GM23338 (cell line): ENCODE measurements around the gene LIF. TPM values are rescaled to one million over a fixed set of nuclear protein-coding genes. Genes with fewer than 3 reads are reported as not detected.

Experiments used
- ATAC-seq: fragments of 200-7000 bp; cut with Tn5 transposase; 3 replicates; pipeline ENCODE4 v1.9.1; 2020
- DNase-seq: peaks from one replicate; pipeline ENCODE4 v3.0.0-alpha.2; 2015; ENCODE audit warnings: low spot score
- H2AFZ ChIP-seq: fragments of 200-600 bp; sonication (generic); 2 replicates; pipeline ENCODE4 v1.8.0; 2016; ENCODE audit warnings: antibody characterized with exemption, mild to moderate bottlenecking, moderate library complexity
- H3F3A ChIP-seq: fragments of 200-600 bp; sonication (generic); replicated peaks from 2 replicates; pipeline ENCODE4 v1.8.0; 2017; ENCODE audit warnings: antibody characterized with exemption, mixed run types, low read depth
- H3K27ac ChIP-seq: fragments of 200-600 bp; sonication (generic); 2 replicates; pipeline ENCODE4 v1.6.1; 2016; ENCODE audit warnings: low read depth
- H3K27me3 ChIP-seq: fragments of 200-600 bp; sonication (generic); 2 replicates; pipeline ENCODE4 v1.8.0; 2016; ENCODE audit warnings: mild to moderate bottlenecking, mixed run types, moderate library complexity; ENCODE audit not compliant: insufficient read depth
- H3K36me3 ChIP-seq: fragments of 200-600 bp; sonication (generic); 2 replicates; pipeline ENCODE4 v1.8.0; 2016; ENCODE audit warnings: mild to moderate bottlenecking; ENCODE audit not compliant: insufficient read depth
- H3K4me1 ChIP-seq: fragments of 200-600 bp; sonication (generic); 2 replicates; pipeline ENCODE4 v1.8.0; 2016; ENCODE audit warnings: mild to moderate bottlenecking, moderate library complexity; ENCODE audit not compliant: insufficient read depth
- H3K4me2 ChIP-seq: fragments of 200-600 bp; sonication (generic); 2 replicates; pipeline ENCODE4 v1.7.1; 2017; ENCODE audit warnings: mixed run types
- H3K4me3 ChIP-seq: fragments of 200-600 bp; sonication (generic); 2 replicates; pipeline ENCODE4 v1.6.1; 2016; ENCODE audit warnings: mixed run types
- H3K79me2 ChIP-seq: fragments of 200-600 bp; sonication (generic); replicated peaks from 2 replicates; pipeline ENCODE4 v1.8.0; 2017; ENCODE audit warnings: mild to moderate bottlenecking; ENCODE audit not compliant: insufficient read depth
- H3K9me2 ChIP-seq: fragments of 200-600 bp; sonication (generic); 2 replicates; pipeline ENCODE4 v1.8.0; 2017; ENCODE audit not compliant: insufficient read depth
- H4K20me1 ChIP-seq: fragments of 200-600 bp; sonication (generic); replicated peaks from 2 replicates; pipeline ENCODE4 v1.8.0; 2017; ENCODE audit warnings: mild to moderate bottlenecking; ENCODE audit not compliant: insufficient read depth
- H3K27ac Mint-ChIP-seq: 2 replicates; pipeline ENCODE4 v1.8.0; 2020; ENCODE audit warnings: inconsistent platforms, mild to moderate bottlenecking, moderate library complexity, mixed read lengths
- H3K27me3 Mint-ChIP-seq: 3 replicates; pipeline ENCODE4 v1.8.0; 2022; ENCODE audit warnings: low read depth, mild to moderate bottlenecking, moderate library complexity, mixed read lengths, inconsistent platforms; ENCODE audit not compliant: insufficient read depth, poor library complexity
- H3K36me3 Mint-ChIP-seq: 3 replicates; pipeline ENCODE4 v1.8.0; 2021; ENCODE audit warnings: low read depth, mild to moderate bottlenecking, inconsistent platforms, moderate library complexity, mixed read lengths
- H3K4me1 Mint-ChIP-seq: 3 replicates; pipeline ENCODE4 v1.8.0; 2020; ENCODE audit warnings: mild to moderate bottlenecking, inconsistent platforms, mixed read lengths
- H3K4me3 Mint-ChIP-seq: 3 replicates; pipeline ENCODE4 v1.8.0; 2021; ENCODE audit warnings: moderate library complexity, mild to moderate bottlenecking, inconsistent platforms, mixed read lengths
- H3K9me3 Mint-ChIP-seq: 3 replicates; pipeline ENCODE4 v1.8.0; 2020; ENCODE audit warnings: moderate library complexity, mild to moderate bottlenecking, inconsistent platforms, mixed read lengths
- CREB1 ChIP-seq: fragments of 250-450 bp; sonication (Bioruptor Pico); IDR thresholded peaks from 2 replicates; pipeline ENCODE4 v1.5.0; 2020; ENCODE audit warnings: low read depth, mild to moderate bottlenecking, moderate library complexity
- CTCF ChIP-seq, 2 experiments: fragments of 200-600 bp in 1 of 2; sonication (generic) in 1 of 2; conservative IDR thresholded peaks; 2 replicates each; pipeline versions ENCODE4 v1.5.1 to v1.6.1; 2016 to 2017; ENCODE audit warnings: antibody characterized with exemption in 2 of 2, low read depth in 2 of 2, mild to moderate bottlenecking in 2 of 2, moderate library complexity in 1 of 2
- NANOG ChIP-seq: IDR thresholded peaks from 2 replicates; pipeline ENCODE4 v1.6.1; 2016; ENCODE audit warnings: antibody characterized with exemption, borderline replicate concordance
- POLR2AphosphoS5 ChIP-seq: IDR thresholded peaks from 2 replicates; pipeline ENCODE4 v1.6.1; 2016; ENCODE audit warnings: antibody characterized with exemption, low read depth
- ZNF114 ChIP-seq: fragments of 250-450 bp; sonication (Bioruptor Pico); IDR thresholded peaks from 2 replicates; pipeline ENCODE4 v1.5.0; 2020; ENCODE audit warnings: mild to moderate bottlenecking, moderate library complexity
- ZNF331 ChIP-seq: fragments of 250-450 bp; sonication (Bioruptor Pico); IDR thresholded peaks from 2 replicates; pipeline ENCODE4 v1.5.0; 2020; ENCODE audit warnings: low read depth, mild to moderate bottlenecking, moderate library complexity
- polyA plus RNA-seq: library from polyadenylated mRNA; unstranded; fragments of >200 nt; fragmentation: Nextera tagmentation; extraction: Ambion mirVana; gene quantifications from 2 replicates; pipeline ENCODE4 v1.2.1, GENCODE V29; 2016
- total RNA-seq: library from RNA; depleted of rRNA; stranded (reverse); fragments of >200 nt; shearing (Covaris generic); gene quantifications from 2 replicates; pipeline ENCODE4 v1.2.3, GENCODE V29; 2014
- TF ChIP-seq, protein P1 (sequence below): IDR thresholded peaks from one replicate; pipeline ENCODE4 v1.6.1; 2018; ENCODE audit warnings: antibody characterized with exemption; ENCODE audit not compliant: unreplicated experiment

LIF gene
- total and polyA plus RNA-seq, 2 experiments from 2014 or later, result 1.8 to 3.6 TPM

DNA sequence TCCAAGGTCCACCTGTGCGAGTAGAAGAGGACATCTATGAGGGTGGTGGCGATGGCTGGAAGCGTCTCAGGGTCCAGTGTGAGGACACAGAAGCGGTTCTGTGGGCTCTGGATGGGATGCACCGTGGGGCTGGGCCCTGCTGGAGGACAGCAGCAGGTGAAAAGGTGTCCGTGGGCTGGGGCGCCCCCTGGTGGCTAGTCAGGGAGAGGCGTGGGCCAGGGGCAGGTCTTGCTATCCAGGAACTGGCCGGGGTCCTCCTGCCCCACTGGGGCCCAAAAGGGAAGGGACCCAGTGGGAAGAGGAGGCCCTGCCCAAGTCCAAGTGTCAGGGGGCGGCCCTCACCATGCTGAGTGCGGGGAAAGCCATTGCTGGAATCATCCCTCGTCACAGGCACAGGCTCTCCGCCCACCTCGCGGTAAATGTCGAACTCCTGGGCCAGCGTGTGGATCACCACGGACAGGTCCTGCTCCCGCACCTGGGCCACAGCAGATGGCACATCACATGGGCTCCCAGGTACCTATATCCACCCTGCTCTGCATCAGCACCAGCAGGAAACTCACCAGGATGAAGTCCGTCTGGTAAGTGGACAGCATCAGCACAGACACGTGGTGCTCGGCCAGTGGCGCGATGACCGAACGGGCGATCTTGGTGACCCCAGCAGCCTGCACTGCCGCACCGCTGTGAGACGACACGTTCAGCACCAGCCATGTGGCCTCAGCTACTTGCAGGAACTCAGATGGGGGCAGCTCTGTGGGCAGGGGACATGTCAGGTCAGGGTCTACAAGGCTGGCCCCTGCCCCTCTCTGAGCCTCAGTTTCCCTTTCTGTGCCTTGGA is 40.5 kb upstream of the LIF start:
- ATAC-seq, result peak; percentile 26
- no peak for TF ChIP-seq CREB1
- peak; percentile 78 to 93 for TF ChIP-seq CTCF (conservative IDR thresholded peaks at IDR 0.05; ENCODE audit: low read depth in 2 of 2)
- TF ChIP-seq ZNF114, result 0 out of 2 replicates have a peak, but pooled peaks have one; percentile 36
- TF ChIP-seq, protein P1, sequence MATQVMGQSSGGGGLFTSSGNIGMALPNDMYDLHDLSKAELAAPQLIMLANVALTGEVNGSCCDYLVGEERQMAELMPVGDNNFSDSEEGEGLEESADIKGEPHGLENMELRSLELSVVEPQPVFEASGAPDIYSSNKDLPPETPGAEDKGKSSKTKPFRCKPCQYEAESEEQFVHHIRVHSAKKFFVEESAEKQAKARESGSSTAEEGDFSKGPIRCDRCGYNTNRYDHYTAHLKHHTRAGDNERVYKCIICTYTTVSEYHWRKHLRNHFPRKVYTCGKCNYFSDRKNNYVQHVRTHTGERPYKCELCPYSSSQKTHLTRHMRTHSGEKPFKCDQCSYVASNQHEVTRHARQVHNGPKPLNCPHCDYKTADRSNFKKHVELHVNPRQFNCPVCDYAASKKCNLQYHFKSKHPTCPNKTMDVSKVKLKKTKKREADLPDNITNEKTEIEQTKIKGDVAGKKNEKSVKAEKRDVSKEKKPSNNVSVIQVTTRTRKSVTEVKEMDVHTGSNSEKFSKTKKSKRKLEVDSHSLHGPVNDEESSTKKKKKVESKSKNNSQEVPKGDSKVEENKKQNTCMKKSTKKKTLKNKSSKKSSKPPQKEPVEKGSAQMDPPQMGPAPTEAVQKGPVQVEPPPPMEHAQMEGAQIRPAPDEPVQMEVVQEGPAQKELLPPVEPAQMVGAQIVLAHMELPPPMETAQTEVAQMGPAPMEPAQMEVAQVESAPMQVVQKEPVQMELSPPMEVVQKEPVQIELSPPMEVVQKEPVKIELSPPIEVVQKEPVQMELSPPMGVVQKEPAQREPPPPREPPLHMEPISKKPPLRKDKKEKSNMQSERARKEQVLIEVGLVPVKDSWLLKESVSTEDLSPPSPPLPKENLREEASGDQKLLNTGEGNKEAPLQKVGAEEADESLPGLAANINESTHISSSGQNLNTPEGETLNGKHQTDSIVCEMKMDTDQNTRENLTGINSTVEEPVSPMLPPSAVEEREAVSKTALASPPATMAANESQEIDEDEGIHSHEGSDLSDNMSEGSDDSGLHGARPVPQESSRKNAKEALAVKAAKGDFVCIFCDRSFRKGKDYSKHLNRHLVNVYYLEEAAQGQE, result peak; percentile 32
- H3K36me3 Mint-ChIP-seq, result no peaks in the 10 kb centered on the region

DNA sequence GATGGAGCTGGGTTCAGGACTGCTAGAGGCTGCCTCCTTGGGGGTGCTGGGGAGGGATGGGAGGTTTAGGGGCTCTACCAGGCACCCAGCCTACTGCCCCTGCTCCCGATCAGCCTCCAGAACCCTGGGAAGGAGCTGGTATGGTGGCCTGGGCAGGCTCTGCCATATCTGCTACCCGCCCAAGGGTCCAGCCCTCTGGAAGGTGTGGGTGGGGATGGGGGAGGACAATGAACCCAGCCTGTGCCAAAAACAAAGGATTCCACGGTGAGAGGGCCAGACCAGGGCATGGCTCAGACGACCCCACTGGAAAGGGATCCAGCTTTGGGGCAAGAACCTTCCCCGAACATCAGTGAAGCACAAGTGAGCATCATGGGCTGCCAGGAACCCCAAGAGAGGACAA is 39.8 kb upstream of the LIF start:
- Mint-ChIP-seq H3K4me1 (peaks cover 14% of the 10 kb centered on the region; the same call in 2 of the 3 replicates), H3K27me3 (peaks cover 24% of the 10 kb centered on the region), H3K27ac (no peak overlapping the region), H3K9me3 (no peaks in the 10 kb centered on the region), H3K4me3 (no peak overlapping the region), H3K36me3 (no peaks in the 10 kb centered on the region)
- Histone ChIP-seq H4K20me1 (no peaks in the 10 kb centered on the region; the same call in 1 of the 2 replicates), H3F3A (peaks cover 11% of the 10 kb centered on the region), H3K4me1 (peaks cover 14% of the 10 kb centered on the region; the same call in 1 of the 2 replicates), H3K27ac (no peak overlapping the region), H3K4me2 (no peak overlapping the region), H3K4me3 (no peak overlapping the region), H3K27me3 (peaks cover 7% of the 10 kb centered on the region; the same call in 1 of the 2 replicates), H2AFZ (no peak overlapping the region), H3K36me3 (no peaks in the 10 kb centered on the region), H3K9me2 (no peaks in the 10 kb centered on the region), H3K79me2 (no peaks in the 10 kb centered on the region)
- TF ChIP-seq NANOG, result no peak
- TF ChIP-seq ZNF331 (CRISPR knock-in tag), result no peak
- TF ChIP-seq POLR2AphosphoS5, result no peak
- DNase-seq (no peak), ATAC-seq (no peak)

More for the DNA sequence above, 40.5 kb upstream of the LIF start:
- Mint-ChIP-seq H3K27ac (no peak overlapping the region), H3K9me3 (no peaks in the 10 kb centered on the region), H3K27me3 (peaks cover 24% of the 10 kb centered on the region), H3K4me3 (no peak overlapping the region), H3K4me1 (peaks cover 14% of the 10 kb centered on the region; the same call in 2 of the 3 replicates)
- peaks cover 14% of the 10 kb centered on the region; the same call in 1 of the 2 replicates for H3K4me1 ChIP-seq
- no peak overlapping the region for H3K4me3 ChIP-seq
- H2AFZ ChIP-seq, result no peak overlapping the region
- no peaks in the 10 kb centered on the region; the same call in 1 of the 2 replicates for H4K20me1 ChIP-seq
- H3K79me2 ChIP-seq, result no peaks in the 10 kb centered on the region
- peaks cover 7% of the 10 kb centered on the region; the same call in 1 of the 2 replicates for H3K27me3 ChIP-seq
- H3K9me2 ChIP-seq, result no peaks in the 10 kb centered on the region
- H3K27ac ChIP-seq, result no peak overlapping the region
- peaks cover 11% of the 10 kb centered on the region for H3F3A ChIP-seq
- H3K36me3 ChIP-seq, result no peaks in the 10 kb centered on the region
- no peak overlapping the region for H3K4me2 ChIP-seq
- DNase-seq, result peak; percentile 85
